ENCODE results near the gene TOP2B.

TOP2B gene

GRCh38 chr3:25610779-25611178, 53.9 kb downstream of the TOP2B start:
- DNase-seq = no peak

- no peak for DNase-seq
Observed at GRCh38 chr3:25610167-25610566, 54.5 kb downstream of the TOP2B start.

GRCh38 chr3:25604107-25604805, 60.5 kb downstream of the TOP2B start:
- DNase-seq = no peak

DNA sequence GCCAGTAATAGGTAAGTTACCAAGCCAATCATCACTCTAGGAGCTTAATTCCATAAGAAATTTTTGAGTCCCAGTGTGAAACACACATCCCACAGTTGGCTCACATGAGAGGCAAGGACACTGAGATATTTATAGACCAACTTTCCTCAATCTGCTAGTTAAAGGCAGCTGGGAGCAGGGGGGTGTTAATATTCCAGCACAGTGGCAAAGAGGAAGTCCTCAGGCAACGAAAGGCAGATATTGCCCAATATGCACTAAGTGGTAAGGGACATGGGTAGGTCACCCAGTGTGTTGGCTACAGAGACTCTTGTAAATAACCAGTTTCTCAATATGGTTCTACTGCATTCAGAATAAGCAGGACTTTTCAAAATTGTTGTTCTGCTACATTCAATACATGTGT, 61.0 kb downstream of the TOP2B start:
- DNase-seq = peak; percentile 9

DNA sequence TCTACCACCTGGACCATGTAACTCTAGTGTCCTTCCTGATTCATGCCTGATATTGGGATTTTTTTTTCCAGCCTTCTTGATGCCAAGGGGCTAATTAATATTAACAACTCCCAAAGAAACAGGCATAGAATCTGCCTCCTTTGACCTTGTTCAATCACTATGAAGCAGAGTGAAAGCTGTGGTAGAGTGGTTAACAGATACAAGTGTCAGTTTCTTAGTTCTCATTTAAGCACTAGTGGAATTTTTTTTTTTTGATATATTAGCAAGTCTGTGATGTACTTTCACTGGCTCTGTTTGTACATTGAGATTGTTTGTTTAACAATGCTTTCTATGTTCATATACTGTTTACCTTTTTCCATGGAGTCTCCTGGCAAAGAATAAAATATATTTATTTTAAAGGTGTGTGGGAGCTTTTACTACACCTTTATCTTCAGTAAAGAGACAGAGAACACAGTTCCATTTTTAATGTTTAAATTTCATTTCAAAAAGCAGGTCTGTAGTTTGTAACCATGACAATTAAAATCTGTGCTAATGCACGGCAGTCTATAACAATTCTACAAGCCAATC, 67.1 kb downstream of the TOP2B start:
- peak; percentile 73 for DNase-seq

- peak; percentile 67 for DNase-seq
Observed at GRCh38 chr3:25594007-25594502, 70.7 kb downstream of the TOP2B start.

DNA sequence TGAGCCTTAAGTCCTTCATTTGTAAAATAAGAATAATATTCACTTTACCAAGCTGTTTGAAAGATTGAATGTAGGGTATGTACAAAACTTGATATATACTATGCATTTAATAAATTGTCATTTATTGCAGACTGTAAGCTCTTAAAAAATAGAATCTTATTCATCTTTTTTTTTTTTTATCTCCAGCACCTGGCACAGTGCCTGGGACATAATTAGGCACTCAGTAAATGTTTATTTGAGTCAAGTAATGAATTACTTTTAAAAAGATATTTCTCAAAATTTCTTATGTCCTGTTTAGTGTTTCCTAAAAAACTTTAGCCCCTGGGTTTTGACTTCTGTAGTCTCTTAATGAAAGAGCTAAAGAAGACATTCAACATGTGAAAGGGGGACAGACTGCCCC, 71.7 kb downstream of the TOP2B start:
- DNase-seq = peak; percentile 23

- DNase-seq = peak; percentile 71
Observed at GRCh38 chr3:25592510-25592968, 72.2 kb downstream of the TOP2B start.

- no peak for DNase-seq
Observed at GRCh38 chr3:25589783-25590258, 74.9 kb downstream of the TOP2B start.

GRCh38 chr3:25589104-25589782, 75.5 kb downstream of the TOP2B start:
- no peak for DNase-seq

DNA sequence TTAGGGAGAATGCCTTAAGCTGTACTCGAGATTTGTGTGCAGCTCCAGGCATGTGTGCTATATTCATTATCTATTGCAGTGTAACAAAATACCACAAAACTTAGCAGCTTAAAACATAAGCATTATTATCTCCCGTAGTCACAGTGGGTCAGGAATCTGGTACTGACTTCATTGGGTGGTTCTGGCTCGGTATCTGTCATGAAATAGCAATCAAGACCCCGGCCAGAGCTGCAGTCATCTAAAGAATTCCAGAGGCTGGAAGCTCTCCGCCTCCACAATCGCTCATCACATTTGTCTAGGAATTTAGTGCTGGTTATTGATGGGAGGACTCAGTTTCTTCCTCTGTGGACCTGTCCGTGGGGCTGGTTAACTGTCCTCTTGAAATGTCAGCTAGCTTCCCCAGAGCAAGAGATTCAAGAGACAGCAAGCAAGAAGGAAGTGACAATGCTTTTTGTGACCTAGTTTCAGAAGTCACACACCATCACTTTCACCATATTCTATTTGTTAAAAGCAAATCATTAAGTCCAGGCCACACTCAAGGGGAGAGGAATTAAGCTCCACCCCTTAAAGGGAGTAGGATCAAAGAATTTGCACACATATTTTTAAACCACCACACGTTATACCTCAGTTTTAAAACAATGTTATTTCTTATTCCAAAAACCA, 76.1 kb downstream of the TOP2B start:
- no peak for DNase-seq

DNA sequence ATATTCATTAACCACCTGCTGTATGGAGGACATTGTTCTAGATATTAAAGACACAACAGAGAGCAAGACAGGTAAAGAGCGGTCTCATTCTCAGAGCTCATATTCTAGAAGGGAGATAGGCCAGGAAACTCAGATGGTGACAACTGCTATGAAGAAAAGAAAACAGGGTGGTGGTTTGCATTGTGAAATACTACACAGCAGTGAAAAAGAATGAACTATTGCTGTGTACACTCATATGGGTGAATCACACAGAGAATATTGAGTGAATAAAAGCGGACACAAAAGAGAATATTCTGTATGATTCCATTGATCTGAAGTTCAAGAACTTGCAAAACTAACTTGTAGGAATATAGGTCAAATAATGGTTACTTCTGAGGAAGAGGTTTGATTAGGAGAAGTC, 76.7 kb downstream of the TOP2B start:
- no peak for DNase-seq

GRCh38 chr3:25587526-25587925, 77.2 kb downstream of the TOP2B start:
- DNase-seq = peak; percentile 39

GRCh38 chr3:25587094-25587493, 77.6 kb downstream of the TOP2B start:
- DNase-seq = peak; percentile 78

- DNase-seq = no peak
Observed at GRCh38 chr3:25586553-25586952, 78.2 kb downstream of the TOP2B start.

DNA sequence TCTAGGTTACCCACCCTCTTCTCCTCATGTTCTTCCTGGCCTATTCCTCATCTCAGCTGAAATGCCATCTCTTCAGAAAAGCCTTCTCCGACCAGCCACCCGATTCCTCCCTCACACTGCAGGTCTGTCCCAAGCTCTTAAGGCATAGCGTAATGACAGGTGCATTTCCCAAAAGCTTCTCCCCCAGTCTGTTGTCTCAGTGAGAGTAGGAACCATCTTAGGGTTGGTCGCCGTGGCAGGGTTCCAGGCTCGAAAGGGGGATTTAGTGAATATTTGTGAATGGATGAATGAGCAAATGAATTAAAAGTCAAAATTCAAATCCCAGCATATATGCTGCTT, 78.6 kb downstream of the TOP2B start:
- DNase-seq = no peak

DNA sequence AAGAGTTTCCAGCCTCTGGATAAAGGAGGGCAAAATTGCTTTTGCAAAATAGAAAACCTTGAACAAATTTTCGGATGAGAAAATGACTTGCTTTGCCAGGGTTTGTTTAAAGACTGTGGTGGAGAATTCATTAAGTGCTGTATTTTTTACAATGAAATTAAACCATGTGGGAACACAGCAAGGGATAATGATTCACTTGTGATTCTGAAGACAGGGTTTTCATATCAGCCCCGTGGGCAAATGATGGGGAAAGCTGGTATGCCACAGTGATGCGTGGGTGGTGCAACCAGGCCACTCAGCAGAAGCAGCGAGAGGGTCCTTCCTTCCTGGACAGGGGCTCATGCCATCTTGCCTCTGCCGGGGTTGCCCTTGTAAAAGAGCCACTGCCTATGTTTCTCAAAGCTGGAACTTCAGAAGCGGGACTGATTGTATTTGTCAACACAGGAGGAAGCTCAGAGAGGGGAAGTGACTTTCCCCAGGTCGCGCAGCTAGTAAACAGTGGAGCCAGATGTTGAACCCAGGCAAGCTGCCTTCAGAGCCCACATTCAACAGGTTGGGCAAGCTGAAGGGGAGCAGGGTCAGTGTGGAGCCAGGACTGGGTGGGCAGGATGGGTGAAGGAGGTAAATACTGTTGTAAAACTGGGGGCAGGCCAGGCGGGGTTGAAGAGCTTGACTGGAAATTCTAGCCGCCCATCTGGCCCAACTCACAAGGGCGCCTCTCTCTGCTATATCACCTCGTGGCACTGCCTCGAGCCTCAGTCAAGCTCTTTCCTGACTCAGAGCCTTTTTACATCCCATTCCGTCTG, 79.1 kb downstream of the TOP2B start:
- peak; percentile 19 for DNase-seq

- DNase-seq = peak; percentile 35
Observed at GRCh38 chr3:25584011-25584789, 80.5 kb downstream of the TOP2B start.

- no peak for DNase-seq
Observed at GRCh38 chr3:25583343-25583742, 81.4 kb downstream of the TOP2B start.

- peak; percentile 50 for DNase-seq
Observed at GRCh38 chr3:25582242-25582641, 82.5 kb downstream of the TOP2B start.

GRCh38 chr3:25581823-25582222, 82.9 kb downstream of the TOP2B start:
- DNase-seq = no peak

DNA sequence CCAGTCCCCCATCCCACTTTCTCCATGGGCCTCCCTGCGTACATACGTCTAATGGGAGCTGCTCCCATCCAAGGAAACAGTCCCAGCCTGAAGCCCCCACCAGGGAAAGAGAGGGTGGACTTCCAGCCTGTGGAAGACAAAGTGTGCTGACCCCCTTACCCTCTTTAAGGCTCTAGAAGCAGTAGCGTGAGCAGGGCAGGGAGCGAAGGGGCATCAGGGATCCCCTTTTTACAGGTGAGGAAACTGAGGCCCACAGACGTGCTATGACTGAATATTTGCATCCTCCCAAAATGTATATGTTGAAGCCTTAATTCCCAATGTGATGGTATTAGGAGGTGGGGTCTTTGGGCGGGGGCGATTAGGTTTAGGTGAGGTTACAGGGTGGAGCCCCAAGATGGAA, 83.4 kb downstream of the TOP2B start:
- no peak for DNase-seq

Measured in NCI-H69 (cell line).